ENCODE results near the gene LTBP1. TPM values are rescaled to one million over a fixed set of nuclear protein-coding genes. Genes with fewer than 3 reads are reported as not detected.
"Not testable (repeated sequence)": the region's sequence is repeated elsewhere in the genome, so short reads cannot be mapped to it uniquely, and the experiment has no call there.

The LTBP1 gene
- total RNA-seq, 2 donors from 2014 or later, result 0.04 to 0.29 TPM

- Mint-ChIP-seq H3K9me3 (peaks cover 4% of the 10 kb centered on the region), H3K27me3 (peaks cover 5% of the 10 kb centered on the region), H3K4me3 (no peak overlapping the region), H3K4me1 (peaks cover 8% of the 10 kb centered on the region), H3K36me3 (ENCODE audit: low read depth) (no peaks in the 10 kb centered on the region), H3K27ac (no peak overlapping the region)
- no peak for ATAC-seq (replicated peaks)
Measured at GRCh38 chr2:33216508-33217182, 269.9 kb downstream of the LTBP1 start.

DNA sequence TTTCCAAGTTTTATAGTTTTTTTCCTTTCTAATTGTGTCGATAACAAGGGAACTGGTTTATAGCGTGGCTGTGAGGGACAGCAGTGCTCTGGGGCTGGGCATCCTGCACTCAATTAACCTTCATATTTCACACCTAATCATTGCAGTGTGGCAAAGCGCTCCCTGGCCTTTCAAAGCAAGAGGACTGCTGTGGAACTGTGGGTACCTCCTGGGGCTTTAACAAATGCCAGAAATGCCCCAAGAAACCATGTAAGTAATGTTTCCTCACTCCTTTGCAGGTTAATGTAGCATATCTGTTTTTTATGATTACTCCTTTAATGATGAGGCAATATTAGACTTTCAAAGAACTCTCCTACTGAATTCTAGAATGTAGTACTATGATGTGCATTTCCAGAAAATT lies 270.7 kb downstream of the LTBP1 start:
- Mint-ChIP-seq H3K27ac (no peak overlapping the region), H3K4me3 (no peak overlapping the region), H3K27me3 (peaks cover 5% of the 10 kb centered on the region), H3K4me1 (peaks cover 8% of the 10 kb centered on the region), H3K9me3 (peaks cover 4% of the 10 kb centered on the region), H3K36me3 (ENCODE audit: low read depth) (no peaks in the 10 kb centered on the region)
- no peak for ATAC-seq (replicated peaks)

- Mint-ChIP-seq H3K4me1 (peaks cover 8% of the 10 kb centered on the region), H3K27me3 (peaks cover 5% of the 10 kb centered on the region), H3K27ac (no peak overlapping the region), H3K4me3 (no peak overlapping the region), H3K9me3 (peaks cover 4% of the 10 kb centered on the region), H3K36me3 (ENCODE audit: low read depth) (no peaks in the 10 kb centered on the region)
- no peak for ATAC-seq (replicated peaks)
Measured at GRCh38 chr2:33219114-33219513, 272.4 kb downstream of the LTBP1 start.

DNA sequence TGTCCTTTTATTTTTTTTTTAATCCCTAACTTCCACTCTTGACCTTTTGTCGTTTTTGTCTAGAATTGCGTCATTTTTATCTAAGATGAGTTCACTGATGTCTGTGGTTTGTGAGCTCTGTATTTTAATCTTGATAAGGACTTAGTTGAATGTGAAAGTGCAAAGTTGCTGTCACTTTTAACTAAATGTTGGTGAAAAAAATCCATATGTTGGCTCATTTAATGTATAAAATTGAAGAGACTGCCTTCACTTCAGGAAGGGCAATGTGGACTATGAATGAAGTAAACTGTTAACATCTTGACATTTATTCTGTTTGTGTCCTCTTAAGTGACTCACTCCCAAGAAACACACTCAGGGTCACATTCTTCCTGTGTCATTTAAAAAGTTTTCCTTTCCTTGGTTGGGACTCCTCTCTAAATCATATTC lies 273.1 kb downstream of the LTBP1 start:
- no peaks in the 10 kb centered on the region for H3K36me3 Mint-ChIP-seq (ENCODE audit: low read depth)
- peak overlapping the region; percentile 72 for H3K27ac Mint-ChIP-seq
- H3K27me3 Mint-ChIP-seq, result peaks cover 5% of the 10 kb centered on the region
- peaks cover 8% of the 10 kb centered on the region for H3K4me1 Mint-ChIP-seq
- peaks cover 4% of the 10 kb centered on the region for H3K9me3 Mint-ChIP-seq
- H3K4me3 Mint-ChIP-seq, result peak overlapping the region; percentile 8
- ATAC-seq (replicated peaks), result peak; percentile 44

GRCh38 chr2:33220533-33220932 lies 273.8 kb downstream of the LTBP1 start:
- H3K4me3 Mint-ChIP-seq, result no peak overlapping the region
- peaks cover 13% of the 10 kb centered on the region for H3K4me1 Mint-ChIP-seq
- peaks cover 8% of the 10 kb centered on the region for H3K9me3 Mint-ChIP-seq

DNA sequence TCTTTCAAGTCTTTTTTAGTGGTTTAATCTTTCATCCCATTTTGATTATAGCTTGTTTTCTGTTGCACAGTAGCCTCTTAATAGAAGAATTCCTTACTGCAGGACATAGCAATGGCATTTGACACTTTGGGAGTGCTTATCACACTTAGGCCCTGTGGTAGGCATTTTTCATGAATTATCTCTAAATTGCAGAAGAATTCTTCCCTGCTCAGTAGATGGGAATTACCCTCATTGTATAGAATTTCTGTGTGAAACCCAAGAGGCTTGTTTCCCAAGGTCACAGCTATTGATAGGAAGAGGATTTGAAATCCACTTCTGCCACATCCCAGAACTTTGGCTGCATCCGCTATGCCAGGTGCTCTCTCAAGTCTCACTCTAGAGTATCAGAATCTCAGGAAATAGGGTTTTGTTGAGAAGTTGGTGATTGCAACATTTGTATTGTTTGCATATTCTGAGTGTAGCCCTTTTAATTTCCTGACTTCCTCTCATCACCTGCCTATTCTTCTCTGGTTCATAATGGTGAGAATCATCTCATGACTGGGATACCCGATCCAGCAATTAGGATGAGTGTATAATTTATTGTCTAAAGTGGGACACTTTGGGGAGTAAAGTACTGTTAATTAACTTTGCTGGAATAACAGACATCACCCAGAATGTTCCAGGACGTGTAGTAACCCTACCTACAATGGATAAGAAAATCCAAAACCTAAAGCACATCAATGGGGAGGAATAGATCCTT lies 274.5 kb downstream of the LTBP1 start:
- Mint-ChIP-seq H3K27me3 (peaks cover 5% of the 10 kb centered on the region), H3K4me3 (no peak overlapping the region), H3K27ac (no peak overlapping the region), H3K36me3 (ENCODE audit: low read depth) (no peaks in the 10 kb centered on the region), H3K9me3 (peaks cover 11% of the 10 kb centered on the region), H3K4me1 (peaks cover 14% of the 10 kb centered on the region)
- no peak for ATAC-seq (replicated peaks)

More at GRCh38 chr2:33220533-33220932, 273.8 kb downstream of the LTBP1 start:
- no peaks in the 10 kb centered on the region for H3K36me3 Mint-ChIP-seq (ENCODE audit: low read depth)
- no peak for ATAC-seq (replicated peaks)
- H3K27me3 Mint-ChIP-seq, result peaks cover 5% of the 10 kb centered on the region
- no peak overlapping the region for H3K27ac Mint-ChIP-seq

- Mint-ChIP-seq H3K27ac (no peak overlapping the region), H3K27me3 (peaks cover 5% of the 10 kb centered on the region), H3K4me1 (peaks cover 14% of the 10 kb centered on the region), H3K4me3 (no peak overlapping the region), H3K9me3 (peaks cover 11% of the 10 kb centered on the region), H3K36me3 (ENCODE audit: low read depth) (no peaks in the 10 kb centered on the region)
- no peak for ATAC-seq (replicated peaks)
Measured at GRCh38 chr2:33222309-33222708, 275.6 kb downstream of the LTBP1 start.

DNA sequence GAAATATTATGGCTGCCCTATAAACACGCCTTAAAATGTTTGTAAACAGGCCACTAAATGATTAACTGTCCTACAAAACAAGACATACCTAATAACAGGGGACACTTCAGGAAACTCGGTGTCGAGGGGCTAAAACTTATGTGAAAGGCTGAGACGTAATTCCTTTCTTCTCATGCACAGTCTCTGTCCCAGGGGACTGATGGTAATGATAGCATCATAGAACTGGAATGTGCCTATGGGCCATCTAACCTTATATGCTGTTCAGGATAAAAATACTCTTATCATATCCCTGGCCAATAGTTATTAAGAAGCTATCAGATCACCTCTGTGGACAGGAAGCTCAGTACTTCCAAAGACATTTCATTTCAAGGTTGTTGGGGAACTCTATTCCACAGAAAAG lies 277.1 kb downstream of the LTBP1 start:
- H3K27me3 Mint-ChIP-seq, result peaks cover 5% of the 10 kb centered on the region
- no peak overlapping the region for H3K4me3 Mint-ChIP-seq
- H3K27ac Mint-ChIP-seq, result no peak overlapping the region
- peaks cover 11% of the 10 kb centered on the region for H3K9me3 Mint-ChIP-seq
- no peaks in the 10 kb centered on the region for H3K36me3 Mint-ChIP-seq (ENCODE audit: low read depth)
- no peak for ATAC-seq (replicated peaks)
- H3K4me1 Mint-ChIP-seq, result peaks cover 14% of the 10 kb centered on the region

GRCh38 chr2:33225350-33225749 lies 278.6 kb downstream of the LTBP1 start:
- Mint-ChIP-seq H3K9me3 (peaks cover 7% of the 10 kb centered on the region), H3K4me3 (no peak overlapping the region), H3K27me3 (peaks cover 2% of the 10 kb centered on the region), H3K27ac (no peak overlapping the region), H3K36me3 (ENCODE audit: low read depth) (no peaks in the 10 kb centered on the region), H3K4me1 (peaks cover 6% of the 10 kb centered on the region)
- ATAC-seq (replicated peaks), result peak; percentile 67

GRCh38 chr2:33226546-33226945 lies 279.8 kb downstream of the LTBP1 start:
- Mint-ChIP-seq H3K4me3 (no peak overlapping the region), H3K27me3 (peaks cover 6% of the 10 kb centered on the region), H3K9me3 (peaks cover 7% of the 10 kb centered on the region), H3K36me3 (ENCODE audit: low read depth) (no peaks in the 10 kb centered on the region), H3K4me1 (peaks cover 6% of the 10 kb centered on the region), H3K27ac (no peak overlapping the region)
- no peak for ATAC-seq (replicated peaks)

DNA sequence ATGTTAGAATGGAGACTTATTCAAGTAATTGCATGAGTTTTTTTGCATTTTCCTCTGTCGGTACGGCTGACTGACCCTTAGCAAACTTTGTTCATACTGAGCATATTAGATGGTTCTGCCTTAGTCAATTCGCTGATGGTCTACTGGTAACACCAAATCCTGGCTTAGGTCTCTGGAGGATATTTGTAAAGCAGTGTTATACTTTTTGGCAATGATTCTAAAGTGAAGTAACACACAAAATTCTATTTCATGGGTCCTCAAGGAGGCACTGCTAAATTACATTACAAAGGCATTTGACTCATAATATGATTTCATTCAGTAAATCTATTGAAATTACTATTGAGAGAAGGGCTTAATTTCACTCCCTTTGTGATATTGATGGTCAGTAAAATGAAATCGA lies 282.9 kb downstream of the LTBP1 start:
- Mint-ChIP-seq H3K4me1 (peaks cover 6% of the 10 kb centered on the region), H3K4me3 (no peak overlapping the region), H3K27me3 (peaks cover 22% of the 10 kb centered on the region), H3K27ac (no peak overlapping the region), H3K36me3 (ENCODE audit: low read depth) (no peaks in the 10 kb centered on the region), H3K9me3 (peaks cover 7% of the 10 kb centered on the region)
- no peak for ATAC-seq (replicated peaks)

DNA sequence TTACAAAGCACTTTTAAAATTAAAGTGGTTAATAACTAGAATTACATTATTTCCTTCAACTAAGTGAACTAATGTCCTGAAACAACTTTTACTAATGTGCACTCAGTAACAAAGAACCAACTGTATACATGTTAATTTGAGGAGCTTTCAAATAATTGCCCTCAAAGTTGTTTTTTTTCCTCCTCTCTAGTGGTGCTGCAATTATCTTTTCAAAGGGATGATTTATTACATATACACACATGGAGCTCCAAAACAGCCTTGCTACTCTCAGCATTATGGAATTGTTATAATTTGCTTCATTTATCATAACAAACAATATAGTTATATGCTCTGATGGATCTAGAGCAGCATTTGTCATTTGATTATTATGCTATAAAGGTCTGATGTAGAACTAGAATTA lies 283.4 kb downstream of the LTBP1 start:
- peaks cover 4% of the 10 kb centered on the region for H3K4me1 Mint-ChIP-seq
- ATAC-seq (replicated peaks), result no peak
- H3K27me3 Mint-ChIP-seq, result peaks cover 22% of the 10 kb centered on the region
- H3K9me3 Mint-ChIP-seq, result peaks cover 6% of the 10 kb centered on the region
- no peak overlapping the region for H3K4me3 Mint-ChIP-seq
- no peaks in the 10 kb centered on the region for H3K36me3 Mint-ChIP-seq (ENCODE audit: low read depth)
- no peak overlapping the region for H3K27ac Mint-ChIP-seq

DNA sequence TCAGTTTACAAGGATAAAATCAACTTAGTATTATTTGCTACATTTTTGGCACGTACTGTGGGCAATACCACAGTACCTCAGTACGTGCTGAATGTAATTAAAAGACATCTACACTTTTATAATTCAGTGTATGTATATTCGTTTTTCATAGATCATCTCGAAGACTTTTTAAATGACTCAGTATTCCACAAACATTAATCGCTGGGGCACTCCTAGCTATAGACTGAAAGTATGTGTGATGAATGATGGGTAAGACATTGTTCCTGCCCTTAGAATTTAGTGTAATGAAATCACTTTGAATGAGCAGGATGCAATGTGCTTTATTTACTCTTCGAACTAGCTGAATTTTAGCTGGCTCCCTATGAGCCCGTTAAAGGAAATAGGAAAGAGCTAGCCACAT lies 284.1 kb downstream of the LTBP1 start:
- no peaks in the 10 kb centered on the region for H3K4me1 Mint-ChIP-seq

DNA sequence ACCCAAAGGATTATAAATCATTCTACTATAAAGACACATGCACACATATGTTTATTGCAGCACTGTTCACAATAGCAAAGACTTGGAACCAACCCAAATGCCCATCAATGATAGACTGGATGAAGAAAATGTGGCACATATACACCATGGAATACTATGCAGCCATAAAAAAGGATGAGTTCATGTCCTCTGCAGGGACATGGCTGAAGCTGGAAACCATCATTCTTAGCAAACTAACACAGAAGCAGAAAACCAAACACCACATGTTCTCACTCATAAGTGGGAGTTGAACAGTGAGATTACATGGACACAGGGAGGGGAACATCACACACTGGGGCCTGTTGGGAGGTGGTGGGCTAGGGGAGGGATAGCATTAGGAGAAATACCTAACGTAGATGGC lies 288.8 kb downstream of the LTBP1 start:
- not testable (repeated sequence) for H3K4me3 Mint-ChIP-seq; ATAC-seq (replicated peaks); H3K4me1 Mint-ChIP-seq; H3K36me3 Mint-ChIP-seq (ENCODE audit: low read depth); H3K9me3 Mint-ChIP-seq; H3K27ac Mint-ChIP-seq
- H3K27me3 Mint-ChIP-seq, result peaks cover 19% of the 10 kb centered on the region

More for the DNA sequence above, 284.1 kb downstream of the LTBP1 start:
- peak; percentile 12 for ATAC-seq (replicated peaks)
- Mint-ChIP-seq H3K9me3 (peaks cover under 1% of the 10 kb centered on the region), H3K27me3 (peaks cover 22% of the 10 kb centered on the region), H3K4me3 (no peak overlapping the region), H3K36me3 (ENCODE audit: low read depth) (no peaks in the 10 kb centered on the region), H3K27ac (no peak overlapping the region)

Measured in activated T-helper 17 cell treated with anti-CD3 and anti-CD28 coated beads, Interleukin-2, amount 50 U/mL, for 72 hours (primary cell).